HG03064 (cell line): Measurements from ENCODE around the gene ZNF117.
"Not testable (repeated sequence)": the region's sequence is repeated elsewhere in the genome, so short reads cannot be mapped to it uniquely, and the experiment has no call there.

ENCODE experiments used
- ATAC-seq: cut with Tn5 transposase; IDR thresholded peaks from one replicate; pipeline ENCODE4 v1.9.1; 2021; ENCODE audit warnings: low read depth; ENCODE audit not compliant: unreplicated experiment

Gene ZNF117

GRCh38 chr7:64997164-64997908 lies 6.5 kb upstream of the ZNF117 start:
- ATAC-seq = no peak

DNA sequence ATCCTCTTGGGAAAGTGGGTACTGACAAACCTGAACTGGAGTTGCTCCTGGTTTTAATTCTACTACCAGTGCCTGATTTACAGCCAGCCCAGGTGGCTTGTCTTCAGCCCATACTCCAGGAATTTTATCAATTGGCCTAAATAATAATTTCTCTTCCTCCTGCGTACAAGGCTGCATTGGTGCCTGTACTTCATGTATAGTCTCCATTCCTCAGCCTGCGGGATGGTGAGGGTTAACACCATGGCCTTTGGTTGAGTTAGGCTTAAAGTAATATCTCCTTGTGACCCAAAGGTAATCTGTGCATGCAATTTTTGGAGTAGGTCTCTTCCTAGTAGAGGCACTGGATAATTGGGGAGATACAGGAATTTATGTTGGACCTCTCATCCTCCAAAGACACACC lies 5.5 kb upstream of the ZNF117 start:
- ATAC-seq = no peak

DNA sequence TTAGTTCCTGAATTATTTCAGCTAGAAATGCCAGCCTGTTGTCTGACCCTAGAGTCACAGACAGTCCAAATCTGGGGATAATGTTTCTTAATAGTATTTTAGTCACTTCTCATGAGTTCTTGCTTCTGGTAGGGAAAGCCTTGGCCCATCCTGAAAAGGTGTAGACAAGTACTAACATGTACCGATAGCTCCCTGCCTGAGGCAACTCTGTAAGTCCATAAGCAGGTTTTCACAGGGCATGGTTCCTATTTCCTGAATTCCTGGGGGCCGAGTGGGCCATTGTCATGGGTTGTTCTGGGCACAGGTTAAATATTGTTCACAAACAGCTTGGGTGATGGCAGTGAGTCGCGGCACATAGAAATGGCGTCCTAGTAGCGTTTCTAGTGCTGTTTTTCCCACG lies 3.1 kb upstream of the ZNF117 start:
- no peak for ATAC-seq

GRCh38 chr7:64992971-64993370 lies 2.1 kb upstream of the ZNF117 start:
- no peak for ATAC-seq

- ATAC-seq = no peak
These were observed 620 bp downstream of the ZNF117 start for GRCh38 chr7:64990216-64990615.

DNA sequence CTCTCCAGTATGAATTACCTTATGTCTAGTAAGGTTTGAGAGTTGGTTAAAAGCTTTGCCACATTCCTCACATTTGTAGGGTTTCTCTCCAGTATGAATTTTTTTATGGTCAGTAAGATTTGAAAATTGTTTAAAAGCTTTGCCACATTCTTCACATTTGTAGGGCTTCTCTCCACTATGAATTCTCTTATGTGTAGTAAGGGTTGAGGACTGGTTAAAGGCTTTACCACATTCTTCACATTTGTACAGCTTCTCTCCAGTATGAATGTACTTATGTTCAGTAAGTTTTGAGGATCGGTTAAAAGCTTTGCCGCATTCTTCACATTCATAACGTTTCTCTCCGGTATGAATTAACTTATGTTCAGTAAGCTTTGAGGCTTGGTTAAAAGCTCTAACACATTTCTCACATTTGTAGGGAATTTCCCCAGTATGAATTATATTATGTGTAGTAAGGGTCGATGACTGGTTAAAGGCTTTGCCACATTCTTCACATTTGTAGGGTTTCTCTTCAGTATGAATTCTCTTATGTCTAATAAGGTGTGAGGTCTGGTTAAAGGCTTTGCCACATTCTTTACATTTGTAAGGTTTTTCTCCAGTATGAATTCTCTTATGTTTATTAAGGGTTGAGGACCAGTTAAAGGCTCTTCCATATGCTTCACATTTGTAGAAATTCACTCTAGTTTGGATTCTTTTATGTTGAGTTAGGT lies 12.2 kb downstream of the ZNF117 start:
- no peak for ATAC-seq

DNA sequence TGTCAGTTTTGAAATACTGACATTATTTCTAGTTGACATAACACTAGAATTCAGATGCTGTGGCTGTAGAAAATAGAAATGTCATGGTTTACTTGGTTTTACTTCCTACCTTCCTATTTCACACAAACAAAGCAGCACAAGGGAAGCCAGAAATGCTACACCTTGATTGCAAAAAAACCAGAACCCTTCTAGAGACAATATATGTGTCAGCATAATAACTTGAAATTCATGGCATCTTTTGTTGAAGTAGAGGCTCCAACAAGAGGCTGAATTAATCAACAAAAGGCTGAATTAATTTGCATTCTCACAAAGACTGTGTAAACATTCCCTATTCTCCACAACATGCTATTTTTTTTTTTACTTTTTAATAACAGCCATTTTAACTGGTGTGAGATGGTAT lies 25.2 kb downstream of the ZNF117 start:
- no peak for ATAC-seq

GRCh38 chr7:64959072-64959747 lies 31.6 kb downstream of the ZNF117 start:
- no peak for ATAC-seq

DNA sequence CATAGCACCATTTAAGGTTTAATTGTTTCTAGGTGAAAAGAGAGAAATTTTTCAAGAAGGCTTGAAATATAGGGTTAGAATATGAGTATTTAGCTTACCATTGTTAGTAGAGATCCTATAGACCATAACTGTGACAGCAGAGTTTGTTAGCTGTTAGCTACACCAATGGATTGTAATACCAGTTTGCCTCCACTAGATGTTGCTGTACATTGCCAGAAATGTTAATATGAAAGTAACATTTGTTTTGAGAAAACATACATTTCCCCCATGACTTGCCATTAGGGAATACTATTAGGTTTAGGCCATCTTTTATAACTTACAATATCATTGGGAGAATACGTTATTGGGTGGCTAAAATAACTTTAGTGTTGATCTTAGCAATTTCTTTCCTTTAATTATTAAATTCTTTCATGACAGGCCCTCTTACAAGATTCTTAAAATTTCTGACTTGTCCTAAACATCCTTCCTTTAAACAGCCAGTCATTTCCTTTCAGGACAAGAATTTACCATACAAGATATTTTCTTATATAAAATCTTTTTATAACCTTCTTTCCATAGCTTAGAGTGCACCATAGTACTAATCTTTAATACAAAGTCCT lies 39.5 kb downstream of the ZNF117 start:
- ATAC-seq = no peak

GRCh38 chr7:64950673-64951072 lies 40.2 kb downstream of the ZNF117 start:
- ATAC-seq = not testable (repeated sequence)

- not testable (repeated sequence) for ATAC-seq
These were observed 42.1 kb downstream of the ZNF117 start for GRCh38 chr7:64948774-64949173.

DNA sequence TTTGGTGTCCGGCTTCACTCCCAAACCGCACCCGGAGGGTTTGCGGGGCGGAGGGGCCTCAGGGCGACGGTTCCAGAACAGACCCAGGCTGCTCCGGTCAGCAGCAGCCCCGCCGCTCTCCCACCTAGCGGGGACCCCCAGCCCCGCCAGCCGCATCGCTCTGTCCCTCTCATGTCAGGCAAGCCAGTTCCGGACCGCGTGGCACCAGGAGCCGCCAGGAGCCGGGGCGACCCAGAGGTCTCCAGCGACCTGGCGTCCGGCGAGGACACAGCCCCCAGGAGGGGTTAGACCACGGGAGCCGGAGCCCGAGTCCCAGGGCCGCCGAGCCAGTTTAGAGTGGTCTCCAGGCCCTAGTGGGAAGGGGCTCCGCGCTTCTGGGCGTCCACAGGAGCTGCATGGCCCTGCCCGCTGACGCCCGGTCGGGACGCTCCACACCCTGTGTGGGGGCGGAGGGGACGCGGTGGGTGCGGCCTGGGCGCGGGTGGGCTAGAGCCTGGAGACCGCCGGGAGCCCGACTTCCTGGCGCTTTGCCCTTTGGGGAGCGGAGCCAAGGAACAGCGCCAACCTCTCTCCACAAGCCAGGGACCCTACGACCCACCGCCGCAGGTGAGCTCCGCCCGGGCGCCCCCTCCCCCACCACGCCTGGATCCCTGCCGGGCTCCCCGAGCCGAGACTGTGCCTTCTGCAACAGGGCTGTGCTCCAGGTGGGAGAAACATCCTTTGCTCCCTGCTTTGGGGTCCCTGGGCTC lies 43.4 kb downstream of the ZNF117 start:
- ATAC-seq = no peak

GRCh38 chr7:64946772-64947171 lies 44.1 kb downstream of the ZNF117 start:
- no peak for ATAC-seq

DNA sequence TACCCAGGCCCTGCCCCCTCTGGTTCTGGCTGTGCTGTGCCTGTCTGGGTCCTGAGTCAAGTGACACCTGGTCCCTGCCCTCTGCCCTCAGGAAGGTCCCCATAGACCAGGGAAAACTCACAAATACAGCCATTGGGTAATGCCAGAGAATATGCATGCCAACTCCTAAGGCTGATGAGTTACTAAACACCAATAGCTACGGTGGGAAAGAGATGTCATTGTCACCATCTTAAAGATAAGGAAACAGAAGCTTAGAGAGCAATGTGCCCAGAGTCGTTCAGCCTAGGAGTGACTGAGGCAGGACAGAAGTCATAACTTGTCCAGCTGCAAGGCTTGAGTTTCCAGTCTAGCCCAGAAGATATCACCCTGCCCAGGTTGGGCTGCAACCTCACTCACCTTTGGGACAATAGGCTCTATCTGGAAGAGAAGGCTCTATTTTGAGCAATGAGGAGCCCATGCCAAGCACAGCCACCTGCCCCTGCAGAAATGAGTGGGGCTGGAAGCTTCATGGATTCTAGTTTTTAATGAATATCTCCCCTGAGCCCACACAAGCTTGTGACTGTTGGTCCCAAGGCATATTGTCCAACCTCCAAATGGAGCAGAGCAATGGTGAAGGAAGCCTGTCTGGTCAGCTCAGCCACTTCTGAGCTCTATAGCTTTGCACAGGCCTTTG lies 45.2 kb downstream of the ZNF117 start:
- ATAC-seq = no peak

DNA sequence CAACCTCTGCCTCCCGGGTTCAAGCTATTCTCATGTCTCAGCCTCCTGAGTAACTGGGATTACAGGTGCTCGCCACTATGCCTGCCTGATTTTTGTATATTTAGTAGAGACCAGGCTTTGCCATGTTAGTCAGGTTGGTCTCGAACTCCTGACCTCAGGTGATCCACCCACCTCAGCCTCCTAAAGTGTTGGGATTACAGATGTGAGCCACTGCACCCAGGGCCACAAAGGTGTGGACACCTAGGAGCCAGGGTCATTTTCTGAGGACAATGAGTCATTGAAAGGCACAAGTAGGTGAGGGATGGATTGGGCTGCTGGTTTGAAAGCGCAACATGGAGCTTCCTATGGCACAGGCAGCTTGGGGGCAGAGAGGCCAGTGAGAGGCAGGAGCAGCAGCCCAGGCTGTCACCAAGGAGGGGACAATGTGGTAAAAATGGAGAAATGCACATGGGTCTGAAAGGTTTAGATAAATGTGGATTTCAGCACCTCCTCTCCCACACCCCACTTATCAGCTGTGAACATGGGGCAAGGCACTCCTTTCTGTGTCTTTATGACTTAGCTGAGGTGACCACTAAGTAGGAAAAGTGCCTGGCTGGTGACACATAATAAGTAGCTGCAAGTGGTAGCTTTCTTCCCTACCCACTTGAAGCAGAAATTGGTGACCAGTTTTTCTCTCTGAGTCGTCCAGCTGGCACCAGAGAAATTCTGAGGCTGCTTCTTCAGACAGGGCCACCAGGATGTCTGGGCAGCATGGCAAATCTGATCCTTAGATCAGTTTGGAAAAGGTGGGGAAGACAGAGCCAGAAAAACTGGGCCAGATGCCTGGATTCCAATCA lies 46.0 kb downstream of the ZNF117 start:
- not testable (repeated sequence) for ATAC-seq

- not testable (repeated sequence) for ATAC-seq
These were observed 50.8 kb downstream of the ZNF117 start for GRCh38 chr7:64940021-64940420.

GRCh38 chr7:64938540-64938939 lies 52.3 kb downstream of the ZNF117 start:
- no peak for ATAC-seq

DNA sequence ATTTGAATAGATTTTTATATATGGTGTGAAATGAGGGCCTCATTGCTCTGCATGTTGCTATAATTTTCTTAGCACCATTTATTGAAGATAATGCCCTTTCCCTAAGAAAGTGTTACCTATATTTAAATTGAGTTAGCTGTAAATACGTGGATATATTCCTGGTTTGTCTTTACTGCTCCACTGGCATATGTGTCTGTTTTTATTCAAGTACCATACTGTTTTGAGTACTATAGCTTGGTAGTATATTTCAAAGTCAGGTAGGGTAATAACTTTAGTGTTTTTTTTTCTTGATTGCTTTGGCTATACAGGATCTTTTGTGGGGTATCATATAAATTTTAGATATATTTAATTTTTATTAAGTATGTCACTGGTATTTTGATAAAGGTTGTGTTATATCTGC lies 56.4 kb downstream of the ZNF117 start:
- ATAC-seq = no peak
